AG09309 (cell line): ENCODE measurements around the gene BTD.

Experiments
- DNase-seq: peaks from one replicate; pipeline ENCODE4 v3.0.0-alpha.2; 2010; ENCODE audit warnings: low read depth
- H3K4me3 ChIP-seq: 2 replicates; pipeline ENCODE4 v1.5.1; 2011; ENCODE audit warnings: mild to moderate bottlenecking, low read depth, low read length, moderate library complexity; ENCODE audit not compliant: control insufficient read depth
- CTCF ChIP-seq: IDR thresholded peaks from 2 replicates; pipeline ENCODE4 v1.5.1; 2011; ENCODE audit warnings: mild to moderate bottlenecking, low read depth, low read length, inconsistent platforms; ENCODE audit not compliant: insufficient read depth, control insufficient read depth; ENCODE audit errors: missing control alignments

Gene BTD

GRCh38 chr3:15601399-15602145, at the start of gene BTD, which contains the start of gene HACL1:
BTD (plus strand) TSS chr3:15601745; CDS start chr3:15635440, 33,695 bp downstream.
HACL1 (minus strand) TSS chr3:15601569; CDS start chr3:15601463, 106 bp downstream.
- peak; percentile 96 for DNase-seq
- TF ChIP-seq CTCF: peak; percentile 34
- peak within 1 kb of the TSS; percentile 97 for H3K4me3 ChIP-seq

- no peak for TF ChIP-seq CTCF
- DNase-seq: no peak
- H3K4me3 ChIP-seq: no peak overlapping the region
Measured at GRCh38 chr3:15551902-15552301, 49.6 kb upstream of the BTD start.

GRCh38 chr3:15553749-15554148, 47.8 kb upstream of the BTD start:
- no peak for TF ChIP-seq CTCF

GRCh38 chr3:15556512-15556911, 45.0 kb upstream of the BTD start:
- no peak overlapping the region for H3K4me3 ChIP-seq
- TF ChIP-seq CTCF: no peak
- no peak for DNase-seq

More at GRCh38 chr3:15553749-15554148, 47.8 kb upstream of the BTD start:
- DNase-seq: no peak
- no peak overlapping the region for H3K4me3 ChIP-seq

- DNase-seq: peak; percentile 21
- peak; percentile 45 for TF ChIP-seq CTCF
- no peak overlapping the region for H3K4me3 ChIP-seq
Measured at GRCh38 chr3:15557511-15557946, 44.0 kb upstream of the BTD start.

- TF ChIP-seq CTCF: no peak
- H3K4me3 ChIP-seq: no peak overlapping the region
- no peak for DNase-seq
Measured at GRCh38 chr3:15558581-15558980, 43.0 kb upstream of the BTD start.
